Esophagus muscularis mucosa (tissue), 4 donors: ENCODE results near the gene RPS2. TPM values are rescaled to one million over a fixed set of nuclear protein-coding genes. Genes with fewer than 3 reads are reported as not detected.
"Not testable (repeated sequence)": the region's sequence is repeated elsewhere in the genome, so short reads cannot be mapped to it uniquely, and the experiment has no call there.

Experiments used
- DNase-seq: peaks from one replicate; pipeline ENCODE4 v3.0.0-alpha.2; 2017; ENCODE audit errors: extremely low spot score
- H3K27ac ChIP-seq, 4 donors: fragments of 200-600 bp; sonication (generic); replicated peaks in 1 of 4; 1 replicate in 3 of 4; 2 replicates in 1 of 4; pipeline ENCODE4 v1.5.1; 2016 to 2019; ENCODE audit warnings: mild to moderate bottlenecking in 1 of 4
- H3K27me3 ChIP-seq, 4 donors: fragments of 200-600 bp; sonication (generic); one replicate each; pipeline versions ENCODE4 v1.5.1 to v1.6.0; 2016 to 2019
- H3K36me3 ChIP-seq, 4 donors: fragments of 200-600 bp; sonication (generic); one replicate each; pipeline ENCODE4 v1.5.1; 2016 to 2019
- H3K4me1 ChIP-seq, 4 donors: fragments of 200-600 bp; sonication (generic); one replicate each; pipeline ENCODE4 v1.5.1; 2016 to 2019
- H3K4me3 ChIP-seq, 4 donors: fragments of 200-600 bp; sonication (generic); 1 replicate in 2 of 4; 2 replicates in 2 of 4; pipeline ENCODE4 v1.5.1; 2016 to 2019; ENCODE audit warnings: mild to moderate bottlenecking in 4 of 4, moderate library complexity in 1 of 4
- H3K9me3 ChIP-seq, 4 donors: fragments of 200-600 bp; sonication (generic); 1 replicate in 3 of 4; 2 replicates in 1 of 4; pipeline ENCODE4 v1.5.1; 2016 to 2019
- CTCF ChIP-seq, 3 experiments: fragments of 200-600 bp in 2 of 3; fragments of 450-650 bp in 1 of 3; sonication (generic) in 2 of 3; IDR thresholded peaks; one replicate each; pipeline ENCODE4 v1.5.1; 2017 to 2019; ENCODE audit warnings: antibody characterized with exemption in 3 of 3, mild to moderate bottlenecking in 2 of 3, moderate library complexity in 1 of 3
- EP300 ChIP-seq: sonication (generic); formaldehyde crosslinking; IDR thresholded peaks from one replicate; pipeline ENCODE4 v1.6.1; 2017; ENCODE audit warnings: antibody characterized with exemption
- POLR2A ChIP-seq: fragments of 450-650 bp; IDR thresholded peaks from one replicate; pipeline ENCODE4 v1.6.1; 2017; ENCODE audit warnings: antibody characterized with exemption, moderate library complexity, mild to moderate bottlenecking, low read depth
- POLR2AphosphoS5 ChIP-seq, 2 donors: sonication (generic); formaldehyde crosslinking; IDR thresholded peaks; one replicate each; pipeline ENCODE4 v1.6.1; 2017; ENCODE audit warnings: antibody characterized with exemption in 2 of 2
- WGBS: methylation state at CpG from one replicate; pipeline ENCODE4 v1.1.5; 2018; 5-methylcytosine and 5-hydroxymethylcytosine counted together
- intact Hi-C: fragments of 100-400 bp; cut with DNase I; formaldehyde crosslinking; loops from one replicate; pipeline ENCODE4 v1.15.1; 2023
- total RNA-seq, 4 donors: library from RNA; depleted of rRNA; stranded (reverse); fragments of >200 nt; gene quantifications; one replicate each; pipeline versions ENCODE4 v1.1.0 to v1.2.1, GENCODE V29; 2016

Gene RPS2
- total RNA-seq, 4 donors from 2014 or later = 1,144 to 2,342 (median 1,414) TPM

GRCh38 chr16:1959269-1960039, 5.2 kb downstream of the RPS2 start, which contains the start of gene NDUFB10:
NDUFB10 (plus strand) TSS chr16:1959538; CDS start chr16:1959625, 87 bp downstream.
- 2% methylated on average over 26 of the region's 79 CpGs for WGBS
- intact Hi-C loops = no loop called here
- TF ChIP-seq POLR2A (peak; percentile 65), EP300 (no peak), CTCF (IDR thresholded peaks at IDR 0.05) (peak; percentile 67 to 83 (median 72)), POLR2AphosphoS5 (IDR thresholded peaks at IDR 0.05) (peak; percentile 93 to 95)
- no peaks in the 10 kb centered on the region for H3K27me3 ChIP-seq
- peaks cover 25 to 35% (median 26%) of the 10 kb centered on the region in 4 donors for H3K36me3 ChIP-seq
- no peaks in the 10 kb centered on the region for H3K9me3 ChIP-seq
- peak within 1 kb of the TSS; percentile 69 to 86 (median 79) for H3K4me3 ChIP-seq
- DNase-seq = peak; percentile 97
- peak within 1 kb of the TSS; percentile 86 to 92 (median 88) for H3K27ac ChIP-seq
- peaks cover 33 to 52% (median 38%) of the 10 kb centered on the region in 4 donors for H3K4me1 ChIP-seq

- no peak for DNase-seq
- no peak for TF ChIP-seq POLR2A
- TF ChIP-seq POLR2AphosphoS5 (IDR thresholded peaks at IDR 0.05) = no peak
- TF ChIP-seq CTCF (IDR thresholded peaks at IDR 0.05) = no peak
- no peak for TF ChIP-seq EP300
- Histone ChIP-seq H3K4me3 (peak overlapping the region; percentile 69 to 86 (median 79)), H3K9me3 (no peaks in the 10 kb centered on the region), H3K27me3 (no peaks in the 10 kb centered on the region), H3K36me3 (peaks cover 25 to 32% (median 26%) of the 10 kb centered on the region in 4 donors), H3K27ac (peak overlapping the region; percentile 86 to 92 (median 88)), H3K4me1 (peaks cover 33 to 45% (median 35%) of the 10 kb centered on the region in 4 donors)
- intact Hi-C loops = no loop called here
- WGBS = 23% methylated on average over 9 of the region's 14 CpGs
These were observed 5.8 kb downstream of the RPS2 start for GRCh38 chr16:1958715-1959268.

- peaks cover 27 to 39% (median 28%) of the 10 kb centered on the region in 4 donors for H3K4me1 ChIP-seq
- H3K27ac ChIP-seq, H3K4me3 ChIP-seq, DNase-seq, H3K27me3 ChIP-seq, intact Hi-C loops, H3K9me3 ChIP-seq: not testable (repeated sequence)
- peaks cover 21 to 25% (median 23%) of the 10 kb centered on the region in 4 donors for H3K36me3 ChIP-seq
- whole genome bisulfite sequencing = no CpG with 5 or more reads among the region's 30 CpGs
These were observed 6.5 kb downstream of the RPS2 start for GRCh38 chr16:1958143-1958491.

- 89% methylated on average over 15 of the region's 22 CpGs for WGBS
- H3K4me3 ChIP-seq, intact Hi-C loops, H3K27ac ChIP-seq, H3K27me3 ChIP-seq, DNase-seq, H3K9me3 ChIP-seq: not testable (repeated sequence)
- Histone ChIP-seq H3K36me3 (peaks cover 15 to 20% (median 18%) of the 10 kb centered on the region in 4 donors), H3K4me1 (peaks cover 22 to 33% (median 24%) of the 10 kb centered on the region in 4 donors)
These were observed 7.0 kb downstream of the RPS2 start for GRCh38 chr16:1957434-1958142.

GRCh38 chr16:1953734-1954133, 10.9 kb downstream of the RPS2 start:
- intact Hi-C loops = no loop called here
- no peak for DNase-seq
- WGBS = 84% methylated on average over 10 of the region's 22 CpGs
- Histone ChIP-seq H3K36me3 (no peaks in the 10 kb centered on the region), H3K27ac (no peak overlapping the region), H3K4me3 (no peak overlapping the region), H3K9me3 (no peaks in the 10 kb centered on the region), H3K27me3 (no peaks in the 10 kb centered on the region), H3K4me1 (peaks cover under 1 to 7% (median 2%) of the 10 kb centered on the region in 4 donors)
- TF ChIP-seq POLR2A (no peak), EP300 (no peak), POLR2AphosphoS5 (IDR thresholded peaks at IDR 0.05) (no peak), CTCF (IDR thresholded peaks at IDR 0.05) (no peak)
